Body of pancreas (tissue), 4 donors: Measurements from ENCODE around the gene CSF2. TPM values are rescaled to one million over a fixed set of nuclear protein-coding genes. Genes with fewer than 3 reads are reported as not detected.

Experiments used
- ATAC-seq: fragments of 150-250 bp; one replicate; pipeline ENCODE4 v1.9.1; 2016
- DNase-seq, 4 donors: peaks; one replicate each; pipeline ENCODE4 v3.0.0-alpha.2; 2019
- H3K27ac ChIP-seq, 4 donors: fragments of 200-600 bp; sonication (generic); 1 replicate in 3 of 4; 2 replicates in 1 of 4; pipeline versions ENCODE4 v1.5.1 to v1.6.1; 2016 to 2019; ENCODE audit warnings: mild to moderate bottlenecking in 1 of 4, mixed read lengths in 1 of 4, moderate library complexity in 1 of 4
- H3K27me3 ChIP-seq, 2 donors: fragments of 200-600 bp; sonication (generic); one replicate each; pipeline ENCODE4 v1.6.0; 2016; ENCODE audit warnings: mild to moderate bottlenecking in 1 of 2
- H3K36me3 ChIP-seq, 2 donors: fragments of 200-600 bp; sonication (generic); replicated peaks in 1 of 2; 2 replicates each; pipeline ENCODE4 v1.5.1; 2016; ENCODE audit warnings: low read depth in 2 of 2; ENCODE audit not compliant: insufficient read depth in 1 of 2
- H3K4me1 ChIP-seq: fragments of 200-600 bp; sonication (generic); one replicate; pipeline ENCODE4 v1.6.0; 2016
- H3K4me3 ChIP-seq, 2 donors: fragments of 200-600 bp; sonication (generic); 1 replicate in 1 of 2; 2 replicates in 1 of 2; pipeline ENCODE4 v1.5.1; 2016 to 2019
- H3K9me3 ChIP-seq, 3 donors: fragments of 200-600 bp; sonication (generic); 1 replicate in 2 of 3; 2 replicates in 1 of 3; pipeline ENCODE4 v1.5.1; 2016
- POLR2A ChIP-seq, 3 donors: fragments of 450-650 bp; IDR thresholded peaks; one replicate each; pipeline ENCODE4 v1.6.1; 2016; ENCODE audit warnings: antibody characterized with exemption in 3 of 3, mild to moderate bottlenecking in 2 of 3
- WGBS, 2 donors: methylation state at CpG; one replicate each; pipeline ENCODE4 v1.1.5; 2017; 5-methylcytosine and 5-hydroxymethylcytosine counted together
- intact Hi-C: fragments of 100-400 bp; cut with DNase I; formaldehyde crosslinking; loops from one replicate; pipeline ENCODE4 v1.15.1; 2023
- total RNA-seq, 2 donors: library from RNA; depleted of rRNA; stranded (reverse); fragments of >200 nt; gene quantifications; one replicate each; pipeline ENCODE4 v1.1.0, GENCODE V29; 2016
- TF ChIP-seq, protein P1 (sequence below), 7 experiments: fragments of 450-650 bp in 4 of 7; fragments of 200-600 bp in 3 of 7; sonication (generic) in 3 of 7; IDR thresholded peaks; one replicate each; pipeline ENCODE4 v1.5.1; 2016 to 2019; ENCODE audit warnings: antibody characterized with exemption in 7 of 7

Gene CSF2
- total RNA-seq, 2 donors from 2014 or later = not detected

DNA sequence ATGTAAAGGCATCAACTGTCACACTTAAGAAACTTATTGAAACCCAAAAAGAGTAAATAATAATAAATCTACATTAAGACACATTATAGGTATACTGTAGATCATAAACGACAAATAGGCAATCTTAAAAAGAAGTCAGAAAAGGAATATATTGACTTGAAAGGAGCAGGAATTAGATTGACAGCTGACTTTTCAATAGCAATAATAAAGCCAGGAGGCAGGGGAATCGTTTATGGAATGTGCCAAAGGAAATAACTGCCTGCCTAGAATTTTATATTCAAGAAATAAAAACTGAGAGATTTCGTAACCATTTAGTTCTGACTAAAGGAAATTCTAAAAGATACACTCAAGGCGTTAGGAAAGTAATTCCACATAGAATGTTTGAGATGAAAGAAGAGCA lies 40.5 kb upstream of the CSF2 start:
- H3K27ac ChIP-seq = no peak overlapping the region
- TF ChIP-seq, protein P1, sequence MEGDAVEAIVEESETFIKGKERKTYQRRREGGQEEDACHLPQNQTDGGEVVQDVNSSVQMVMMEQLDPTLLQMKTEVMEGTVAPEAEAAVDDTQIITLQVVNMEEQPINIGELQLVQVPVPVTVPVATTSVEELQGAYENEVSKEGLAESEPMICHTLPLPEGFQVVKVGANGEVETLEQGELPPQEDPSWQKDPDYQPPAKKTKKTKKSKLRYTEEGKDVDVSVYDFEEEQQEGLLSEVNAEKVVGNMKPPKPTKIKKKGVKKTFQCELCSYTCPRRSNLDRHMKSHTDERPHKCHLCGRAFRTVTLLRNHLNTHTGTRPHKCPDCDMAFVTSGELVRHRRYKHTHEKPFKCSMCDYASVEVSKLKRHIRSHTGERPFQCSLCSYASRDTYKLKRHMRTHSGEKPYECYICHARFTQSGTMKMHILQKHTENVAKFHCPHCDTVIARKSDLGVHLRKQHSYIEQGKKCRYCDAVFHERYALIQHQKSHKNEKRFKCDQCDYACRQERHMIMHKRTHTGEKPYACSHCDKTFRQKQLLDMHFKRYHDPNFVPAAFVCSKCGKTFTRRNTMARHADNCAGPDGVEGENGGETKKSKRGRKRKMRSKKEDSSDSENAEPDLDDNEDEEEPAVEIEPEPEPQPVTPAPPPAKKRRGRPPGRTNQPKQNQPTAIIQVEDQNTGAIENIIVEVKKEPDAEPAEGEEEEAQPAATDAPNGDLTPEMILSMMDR (IDR thresholded peaks at IDR 0.05) = no peak
- TF ChIP-seq POLR2A (IDR thresholded peaks at IDR 0.05) = no peak
- intact Hi-C loops = no loop called here
- no peaks in the 10 kb centered on the region for H3K4me1 ChIP-seq
- ATAC-seq (no peak), DNase-seq (no peak)
- 57 to 72% methylated on average over 4 of the region's 4 CpGs for WGBS, 2 donors
- H3K9me3 ChIP-seq = no peaks in the 10 kb centered on the region
- H3K4me3 ChIP-seq = no peak overlapping the region
- peaks cover 0 to 4% of the 10 kb centered on the region in 2 donors for H3K27me3 ChIP-seq
- no peaks in the 10 kb centered on the region for H3K36me3 ChIP-seq

DNA sequence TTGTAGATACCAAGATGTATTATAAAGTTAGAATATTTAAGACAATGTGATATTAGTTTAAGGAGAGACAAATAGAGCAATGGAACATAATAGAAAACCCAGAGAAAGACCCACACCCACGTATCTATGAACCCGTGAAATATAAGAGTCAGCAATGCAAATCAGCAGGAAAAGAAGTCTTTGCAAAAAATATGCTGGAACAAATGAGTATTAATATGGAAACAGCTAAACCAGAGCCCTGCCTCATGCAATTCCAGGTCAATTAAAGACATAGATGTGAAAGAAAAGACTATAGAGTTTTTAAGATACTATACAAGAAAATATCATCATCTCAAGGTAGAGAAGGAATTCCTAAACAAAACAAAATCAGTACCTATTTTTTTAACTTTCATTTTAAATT lies 36.2 kb upstream of the CSF2 start:
- Histone ChIP-seq H3K4me1 (no peaks in the 10 kb centered on the region), H3K36me3 (no peaks in the 10 kb centered on the region), H3K27ac (no peak overlapping the region), H3K4me3 (no peak overlapping the region), H3K27me3 (peaks cover 0 to 4% of the 10 kb centered on the region in 2 donors), H3K9me3 (no peaks in the 10 kb centered on the region)
- intact Hi-C loops = no loop called here
- no peak for DNase-seq
- TF ChIP-seq, protein P1 (IDR thresholded peaks at IDR 0.05) = no peak
- TF ChIP-seq POLR2A (IDR thresholded peaks at IDR 0.05) = no peak
- WGBS, 2 donors = 32 to 56% methylated on average over 2 of the region's 2 CpGs
- no peak for ATAC-seq

DNA sequence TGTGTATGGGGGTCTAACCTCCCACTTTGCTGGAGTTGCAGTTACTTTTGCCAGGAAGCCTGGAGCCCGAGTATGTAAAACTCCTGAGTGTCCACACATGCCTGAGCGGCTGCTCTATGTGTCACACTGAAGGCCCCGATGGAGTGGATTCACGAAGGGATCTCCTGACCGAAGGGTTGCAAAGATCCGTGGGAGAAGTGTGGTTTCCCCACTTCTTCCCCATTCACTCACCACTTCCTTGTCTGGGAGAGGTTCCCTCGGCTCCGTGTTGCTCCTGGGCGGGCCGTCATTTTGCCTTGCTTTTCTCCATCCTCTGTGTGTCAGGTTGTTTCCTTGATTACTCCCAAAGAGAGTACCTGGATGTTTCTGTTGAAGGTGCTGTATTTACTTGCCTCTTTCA lies 29.4 kb upstream of the CSF2 start:
- no peaks in the 10 kb centered on the region for H3K27me3 ChIP-seq
- intact Hi-C loops = no loop called here
- H3K9me3 ChIP-seq = no peaks in the 10 kb centered on the region
- H3K4me1 ChIP-seq = no peaks in the 10 kb centered on the region
- no peak for TF ChIP-seq POLR2A (IDR thresholded peaks at IDR 0.05)
- TF ChIP-seq, protein P1 (IDR thresholded peaks at IDR 0.05) = no peak
- WGBS, 2 donors = 69 to 87% methylated on average over 10 of the region's 10 CpGs
- no peak for ATAC-seq
- H3K27ac ChIP-seq = no peak overlapping the region
- H3K4me3 ChIP-seq = no peak overlapping the region
- peak in 1 of 4 donors; percentile 35 for DNase-seq
- no peaks in the 10 kb centered on the region for H3K36me3 ChIP-seq

DNA sequence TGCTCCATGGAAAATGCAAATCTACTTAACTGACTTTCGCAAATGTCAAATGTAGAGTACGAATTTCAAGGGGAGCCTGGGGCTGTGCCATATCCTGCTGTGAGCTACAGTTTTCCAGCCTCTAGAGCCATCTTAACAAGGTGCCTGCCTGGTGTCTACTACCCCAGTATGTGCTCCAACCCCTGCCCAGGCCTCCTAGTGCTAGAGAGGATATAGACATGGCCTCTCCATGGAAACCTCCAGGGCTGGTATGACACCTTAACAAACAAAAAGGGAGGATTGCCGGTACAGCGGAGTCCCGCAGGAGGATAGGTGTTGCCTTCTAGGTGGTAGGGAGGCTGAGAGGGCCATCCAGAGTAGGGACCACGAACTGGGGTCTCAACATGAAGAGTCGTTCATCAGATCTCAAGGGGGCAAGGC lies 26.7 kb upstream of the CSF2 start:
- intact Hi-C loops = no loop called here
- no peaks in the 10 kb centered on the region for H3K9me3 ChIP-seq
- no peak overlapping the region for H3K27ac ChIP-seq
- no peaks in the 10 kb centered on the region for H3K4me1 ChIP-seq
- WGBS, 2 donors = 68 to 79% methylated on average over 7 of the region's 7 CpGs
- TF ChIP-seq POLR2A (IDR thresholded peaks at IDR 0.05) = no peak
- TF ChIP-seq, protein P1 (IDR thresholded peaks at IDR 0.05) = no peak
- DNase-seq (no peak), ATAC-seq (no peak)
- no peaks in the 10 kb centered on the region for H3K36me3 ChIP-seq
- H3K27me3 ChIP-seq = no peaks in the 10 kb centered on the region
- no peak overlapping the region for H3K4me3 ChIP-seq

DNA sequence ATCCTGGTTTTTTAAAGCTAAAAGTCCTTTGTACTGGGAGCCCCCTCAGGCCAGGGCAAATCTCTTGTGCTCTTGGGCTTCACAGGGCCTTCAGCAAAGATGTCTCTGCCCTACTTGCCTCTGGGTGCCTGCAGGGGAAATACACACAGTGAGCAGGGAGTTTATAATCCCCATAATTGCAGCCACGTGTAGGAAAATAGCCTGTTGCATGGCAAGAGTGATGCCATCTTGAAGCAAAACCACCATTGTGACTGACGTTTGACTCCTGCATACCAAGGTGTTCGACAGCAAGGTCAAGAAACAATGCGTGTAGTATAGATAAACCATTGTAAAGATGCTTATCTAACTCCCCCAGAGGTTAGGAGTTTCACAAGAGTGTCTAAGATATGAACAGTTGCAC lies 24.5 kb upstream of the CSF2 start:
- H3K4me3 ChIP-seq = no peak overlapping the region
- intact Hi-C loops = no loop called here
- no peaks in the 10 kb centered on the region for H3K27me3 ChIP-seq
- DNase-seq (no peak), ATAC-seq (no peak)
- TF ChIP-seq, protein P1 (IDR thresholded peaks at IDR 0.05) = no peak
- no peak for TF ChIP-seq POLR2A (IDR thresholded peaks at IDR 0.05)
- no peak overlapping the region for H3K27ac ChIP-seq
- 36 to 53% methylated on average over 4 of the region's 4 CpGs for WGBS, 2 donors
- no peaks in the 10 kb centered on the region for H3K36me3 ChIP-seq
- H3K4me1 ChIP-seq = no peaks in the 10 kb centered on the region
- no peaks in the 10 kb centered on the region for H3K9me3 ChIP-seq
